ENCODE measurements around the gene PLSCR3. TPM values are rescaled to one million over a fixed set of nuclear protein-coding genes. Genes with fewer than 3 reads are reported as not detected.
A peak's percentile ranks its signal among the peaks of the same experiment; 100 is the strongest.
"Not testable (repeated sequence)": the region's sequence is repeated elsewhere in the genome, so short reads cannot be mapped to it uniquely, and the experiment has no call there.

The PLSCR3 gene
- total RNA-seq, 6 experiments from 2014 or later: 5.5 to 8.9 (median 6.4) TPM

DNA sequence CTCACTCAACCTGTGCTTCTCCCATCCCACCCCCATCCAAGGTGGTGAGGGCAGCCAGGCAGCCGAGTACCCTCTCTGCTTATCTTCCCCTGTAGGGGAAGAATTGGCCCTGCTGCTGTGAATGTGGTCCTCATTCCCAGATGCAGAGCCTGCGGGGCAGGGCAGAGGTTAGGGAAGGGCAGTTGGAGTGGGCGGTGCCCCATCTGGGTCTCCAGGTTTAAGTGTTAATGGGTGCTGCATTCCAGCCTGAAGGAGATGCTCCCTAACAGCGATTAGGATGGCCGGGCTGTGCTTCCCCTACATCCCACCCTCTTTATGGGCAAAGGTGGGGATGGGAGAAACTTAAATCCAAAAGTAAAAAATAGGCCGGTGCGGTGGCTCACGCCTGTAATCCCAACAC lies 27.2 kb downstream of the PLSCR3 start:
- H3K27ac ChIP-seq: no peak overlapping the region
- no peak overlapping the region for H3K4me3 ChIP-seq
- H3K9me3 ChIP-seq: no peaks in the 10 kb centered on the region
- DNase-seq (no peak), ATAC-seq (peak in 1 of 4 donors; percentile 32)
- no peaks in the 10 kb centered on the region for H3K4me1 ChIP-seq
- intact Hi-C loops (cut with DNase I): no loop called here
- WGBS (ENCODE audit: insufficient coverage, low coverage, low lambda C conversion rate, missing lambda C conversion rate): 100% methylated on average over 2 of the region's 8 CpGs
- H3K36me3 ChIP-seq: no peaks in the 10 kb centered on the region
- no peaks in the 10 kb centered on the region for H3K27me3 ChIP-seq
- TF ChIP-seq, protein P1, sequence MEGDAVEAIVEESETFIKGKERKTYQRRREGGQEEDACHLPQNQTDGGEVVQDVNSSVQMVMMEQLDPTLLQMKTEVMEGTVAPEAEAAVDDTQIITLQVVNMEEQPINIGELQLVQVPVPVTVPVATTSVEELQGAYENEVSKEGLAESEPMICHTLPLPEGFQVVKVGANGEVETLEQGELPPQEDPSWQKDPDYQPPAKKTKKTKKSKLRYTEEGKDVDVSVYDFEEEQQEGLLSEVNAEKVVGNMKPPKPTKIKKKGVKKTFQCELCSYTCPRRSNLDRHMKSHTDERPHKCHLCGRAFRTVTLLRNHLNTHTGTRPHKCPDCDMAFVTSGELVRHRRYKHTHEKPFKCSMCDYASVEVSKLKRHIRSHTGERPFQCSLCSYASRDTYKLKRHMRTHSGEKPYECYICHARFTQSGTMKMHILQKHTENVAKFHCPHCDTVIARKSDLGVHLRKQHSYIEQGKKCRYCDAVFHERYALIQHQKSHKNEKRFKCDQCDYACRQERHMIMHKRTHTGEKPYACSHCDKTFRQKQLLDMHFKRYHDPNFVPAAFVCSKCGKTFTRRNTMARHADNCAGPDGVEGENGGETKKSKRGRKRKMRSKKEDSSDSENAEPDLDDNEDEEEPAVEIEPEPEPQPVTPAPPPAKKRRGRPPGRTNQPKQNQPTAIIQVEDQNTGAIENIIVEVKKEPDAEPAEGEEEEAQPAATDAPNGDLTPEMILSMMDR (IDR thresholded peaks at IDR 0.05): no peak
- TF ChIP-seq POLR2A (IDR thresholded peaks at IDR 0.05): no peak

DNA sequence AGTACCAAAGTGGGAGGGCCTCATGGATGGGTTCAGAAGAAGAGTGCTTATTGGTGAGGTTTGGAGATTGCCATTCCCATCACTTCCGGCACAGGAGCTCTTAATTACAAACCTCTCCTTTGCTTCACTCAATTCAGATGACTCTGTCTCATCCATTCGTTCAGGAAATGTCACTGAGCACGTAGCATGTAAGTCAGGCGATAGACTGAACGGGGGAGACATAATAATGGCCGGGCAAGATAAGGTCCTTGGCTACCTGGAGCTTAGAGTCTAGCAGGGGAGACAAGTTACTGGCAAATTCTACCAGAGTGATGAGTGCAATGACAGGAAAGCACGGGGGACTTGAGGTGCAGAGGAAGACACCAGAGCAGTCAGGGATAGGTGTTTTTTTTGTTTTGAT lies 28.4 kb downstream of the PLSCR3 start:
- H3K4me1 ChIP-seq; DNase-seq; ATAC-seq; H3K9me3 ChIP-seq; H3K27ac ChIP-seq; H3K27me3 ChIP-seq; H3K36me3 ChIP-seq; intact Hi-C loops (cut with DNase I); H3K4me3 ChIP-seq: not testable (repeated sequence)
- WGBS (ENCODE audit: insufficient coverage, low coverage, low lambda C conversion rate, missing lambda C conversion rate): 82% methylated on average over 6 of the region's 7 CpGs

DNA sequence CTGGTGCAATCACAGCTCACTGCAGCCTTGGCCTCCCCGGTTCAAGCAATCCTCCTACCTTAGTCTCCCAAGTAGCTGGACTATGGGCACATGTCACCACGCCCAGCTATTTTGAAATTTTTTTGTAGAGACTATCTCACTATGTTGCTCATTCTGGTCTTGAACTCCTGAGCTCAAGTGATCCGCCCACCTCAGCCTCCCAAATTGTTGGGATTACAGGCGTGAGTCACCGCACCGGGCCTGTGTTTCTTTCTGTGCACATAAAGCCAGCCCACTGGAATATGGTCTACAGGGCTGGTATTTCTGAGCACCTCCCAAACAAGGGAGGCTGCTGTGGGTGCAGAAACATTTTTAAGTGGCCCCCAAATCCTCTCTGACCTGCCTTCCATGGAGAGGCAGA lies 31.0 kb downstream of the PLSCR3 start:
- no peak for ATAC-seq
- 93% methylated on average over 3 of the region's 6 CpGs for WGBS (ENCODE audit: insufficient coverage, low coverage, low lambda C conversion rate, missing lambda C conversion rate)

DNA sequence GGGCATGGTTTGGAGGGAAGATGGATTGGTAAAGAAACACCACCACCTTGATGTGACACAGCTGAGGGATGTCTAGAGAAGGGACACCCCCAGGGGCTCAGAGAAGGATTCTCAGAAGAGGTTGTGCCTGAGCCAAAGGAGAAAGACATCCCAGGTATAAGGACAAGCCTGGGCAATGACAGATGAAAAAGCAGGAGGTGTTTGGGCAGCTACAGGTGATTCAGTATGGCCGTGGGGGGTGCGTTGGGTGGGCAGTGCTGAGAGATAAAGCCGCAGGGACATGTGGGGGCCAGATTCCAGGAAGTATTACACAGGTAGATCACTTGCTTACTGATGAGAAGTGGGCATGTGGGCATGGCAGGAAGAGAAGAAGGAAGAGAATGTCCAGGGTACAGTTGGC lies 32.4 kb downstream of the PLSCR3 start:
- Histone ChIP-seq H3K36me3 (no peaks in the 10 kb centered on the region), H3K27ac (no peak overlapping the region), H3K9me3 (no peaks in the 10 kb centered on the region), H3K27me3 (no peaks in the 10 kb centered on the region), H3K4me3 (no peak overlapping the region), H3K4me1 (no peaks in the 10 kb centered on the region)
- no peak for TF ChIP-seq POLR2A (IDR thresholded peaks at IDR 0.05)
- TF ChIP-seq, protein P1 (IDR thresholded peaks at IDR 0.05): no peak
- WGBS (ENCODE audit: insufficient coverage, low coverage, low lambda C conversion rate, missing lambda C conversion rate): no CpG with 5 or more reads among the region's 3 CpGs
- DNase-seq: no peak
- intact Hi-C loops (cut with DNase I): no loop called here
- no peak for ATAC-seq

More for the DNA sequence above, 31.0 kb downstream of the PLSCR3 start:
- Histone ChIP-seq H3K4me1 (no peaks in the 10 kb centered on the region), H3K27ac (no peak overlapping the region), H3K27me3 (no peaks in the 10 kb centered on the region), H3K9me3 (no peaks in the 10 kb centered on the region), H3K4me3 (no peak overlapping the region), H3K36me3 (no peaks in the 10 kb centered on the region)
- no peak for DNase-seq
- no peak for TF ChIP-seq POLR2A (IDR thresholded peaks at IDR 0.05)
- TF ChIP-seq, protein P1 (IDR thresholded peaks at IDR 0.05): no peak
- intact Hi-C loops (cut with DNase I): no loop called here

DNA sequence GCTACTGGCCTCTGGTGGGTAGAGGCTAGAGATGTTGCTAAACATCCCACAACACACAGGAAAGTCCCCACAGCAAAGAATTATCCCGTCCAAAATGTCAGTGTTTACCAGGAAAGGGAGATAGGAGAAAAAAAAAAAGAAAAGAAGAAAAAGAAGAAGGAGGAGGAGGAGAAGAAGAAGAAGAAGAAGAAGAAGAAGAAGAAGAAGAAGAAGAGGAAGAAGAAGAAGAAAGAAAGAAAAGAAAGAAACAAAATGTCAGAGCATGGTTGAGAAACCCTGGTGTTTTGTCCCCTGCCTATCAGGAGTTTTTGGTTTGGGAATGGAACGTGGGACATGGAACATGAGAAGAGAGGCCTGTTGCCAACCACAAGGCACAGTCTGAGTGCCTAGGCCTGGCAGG lies 36.9 kb downstream of the PLSCR3 start:
- TF ChIP-seq, protein P1 (IDR thresholded peaks at IDR 0.05): no peak
- TF ChIP-seq POLR2A (IDR thresholded peaks at IDR 0.05): no peak
- intact Hi-C loops (cut with DNase I): loop anchor here in 1 of 2 donors (5.0 to 10.0 kb wide), 2 partner anchors 80 to 157 kb away; partner anchors contain the start of genes FGF11 and TMEM102
- no peak for ATAC-seq
- Histone ChIP-seq H3K36me3 (no peaks in the 10 kb centered on the region), H3K4me3 (no peak overlapping the region), H3K4me1 (peaks cover 0 to 10% (median 5%) of the 10 kb centered on the region in 4 donors), H3K27me3 (no peaks in the 10 kb centered on the region), H3K27ac (no peak overlapping the region), H3K9me3 (no peaks in the 10 kb centered on the region)
- 55% methylated on average over 2 of the region's 2 CpGs for WGBS (ENCODE audit: insufficient coverage, low coverage, low lambda C conversion rate, missing lambda C conversion rate)
- DNase-seq: no peak

Data from right lobe of liver (tissue), 6 donors.